Measurements from ENCODE around the gene IQGAP2.
A peak's percentile ranks its signal among the peaks of the same experiment; 100 is the strongest.

Gene IQGAP2

GRCh38 chr5:76467216-76467615, 64.1 kb downstream of the IQGAP2 start:
- Histone ChIP-seq H3K4me3 (ENCODE audit: low read length in 2 of 2) (no peak overlapping the region), H3K9ac (ENCODE audit: low read depth in 1 of 2, low read length in 2 of 2) (no peak overlapping the region), H3K4me1 (ENCODE audit: control insufficient read depth in 2 of 2, insufficient read depth in 2 of 2, low read length in 2 of 2) (peaks cover 12 to 23% of the 10 kb centered on the region in 2 donors), H3K27ac (ENCODE audit: low read depth in 2 of 2, low read length in 2 of 2) (no peak overlapping the region), H3K9me3 (ENCODE audit: control insufficient read depth in 2 of 2, low read length in 2 of 2) (no peaks in the 10 kb centered on the region), H3K27me3 (ENCODE audit: control insufficient read depth in 2 of 2, insufficient read depth in 2 of 2, low read length in 2 of 2) (no peaks in the 10 kb centered on the region), H3K36me3 (ENCODE audit: control insufficient read depth in 2 of 2, insufficient read depth in 2 of 2, low read length in 2 of 2) (no peaks in the 10 kb centered on the region)

GRCh38 chr5:76468635-76469425, 65.7 kb downstream of the IQGAP2 start:
- H3K27ac ChIP-seq (ENCODE audit: low read depth in 2 of 2, low read length in 2 of 2) = no peak overlapping the region

GRCh38 chr5:76469656-76470290, 66.7 kb downstream of the IQGAP2 start:
- no peak overlapping the region for H3K27ac ChIP-seq (ENCODE audit: low read depth in 2 of 2, low read length in 2 of 2)
- H3K9ac ChIP-seq (ENCODE audit: low read depth in 1 of 2, low read length in 2 of 2) = no peak overlapping the region
- no peaks in the 10 kb centered on the region for H3K27me3 ChIP-seq (ENCODE audit: control insufficient read depth in 2 of 2, insufficient read depth in 2 of 2, low read length in 2 of 2)
- peaks cover 11 to 24% of the 10 kb centered on the region in 2 donors for H3K4me1 ChIP-seq (ENCODE audit: control insufficient read depth in 2 of 2, insufficient read depth in 2 of 2, low read length in 2 of 2)
- H3K36me3 ChIP-seq (ENCODE audit: control insufficient read depth in 2 of 2, insufficient read depth in 2 of 2, low read length in 2 of 2) = no peaks in the 10 kb centered on the region
- H3K9me3 ChIP-seq (ENCODE audit: control insufficient read depth in 2 of 2, low read length in 2 of 2) = no peaks in the 10 kb centered on the region
- no peak overlapping the region for H3K4me3 ChIP-seq (ENCODE audit: low read length in 2 of 2)

More at GRCh38 chr5:76468635-76469425, 65.7 kb downstream of the IQGAP2 start:
- Histone ChIP-seq H3K9ac (ENCODE audit: low read depth in 1 of 2, low read length in 2 of 2) (no peak overlapping the region), H3K4me3 (ENCODE audit: low read length in 2 of 2) (no peak overlapping the region), H3K4me1 (ENCODE audit: control insufficient read depth in 2 of 2, insufficient read depth in 2 of 2, low read length in 2 of 2) (peaks cover 11 to 20% of the 10 kb centered on the region in 2 donors), H3K36me3 (ENCODE audit: control insufficient read depth in 2 of 2, insufficient read depth in 2 of 2, low read length in 2 of 2) (no peaks in the 10 kb centered on the region), H3K9me3 (ENCODE audit: control insufficient read depth in 2 of 2, low read length in 2 of 2) (no peaks in the 10 kb centered on the region), H3K27me3 (ENCODE audit: control insufficient read depth in 2 of 2, insufficient read depth in 2 of 2, low read length in 2 of 2) (no peaks in the 10 kb centered on the region)

- Histone ChIP-seq H3K27me3 (ENCODE audit: control insufficient read depth in 2 of 2, insufficient read depth in 2 of 2, low read length in 2 of 2) (no peaks in the 10 kb centered on the region), H3K9me3 (ENCODE audit: control insufficient read depth in 2 of 2, low read length in 2 of 2) (no peaks in the 10 kb centered on the region), H3K27ac (ENCODE audit: low read depth in 2 of 2, low read length in 2 of 2) (peak overlapping the region; percentile 51 to 61), H3K4me1 (ENCODE audit: control insufficient read depth in 2 of 2, insufficient read depth in 2 of 2, low read length in 2 of 2) (peaks cover 11 to 35% of the 10 kb centered on the region in 2 donors), H3K36me3 (ENCODE audit: control insufficient read depth in 2 of 2, insufficient read depth in 2 of 2, low read length in 2 of 2) (no peaks in the 10 kb centered on the region), H3K4me3 (ENCODE audit: low read length in 2 of 2) (no peak overlapping the region), H3K9ac (ENCODE audit: low read depth in 1 of 2, low read length in 2 of 2) (peak overlapping the region in 1 of 2 donors; percentile 19)
Measured at GRCh38 chr5:76470976-76471375, 67.9 kb downstream of the IQGAP2 start.

- H3K27me3 ChIP-seq (ENCODE audit: control insufficient read depth in 2 of 2, insufficient read depth in 2 of 2, low read length in 2 of 2) = no peaks in the 10 kb centered on the region
- no peak overlapping the region for H3K4me3 ChIP-seq (ENCODE audit: low read length in 2 of 2)
- peaks cover 15 to 39% of the 10 kb centered on the region in 2 donors for H3K4me1 ChIP-seq (ENCODE audit: control insufficient read depth in 2 of 2, insufficient read depth in 2 of 2, low read length in 2 of 2)
- no peaks in the 10 kb centered on the region for H3K9me3 ChIP-seq (ENCODE audit: control insufficient read depth in 2 of 2, low read length in 2 of 2)
- no peak overlapping the region for H3K9ac ChIP-seq (ENCODE audit: low read depth in 1 of 2, low read length in 2 of 2)
- peak overlapping the region; percentile 51 to 61 for H3K27ac ChIP-seq (ENCODE audit: low read depth in 2 of 2, low read length in 2 of 2)
- no peaks in the 10 kb centered on the region for H3K36me3 ChIP-seq (ENCODE audit: control insufficient read depth in 2 of 2, insufficient read depth in 2 of 2, low read length in 2 of 2)
Measured at GRCh38 chr5:76471406-76471805, 68.3 kb downstream of the IQGAP2 start.

- H3K9me3 ChIP-seq (ENCODE audit: control insufficient read depth in 2 of 2, low read length in 2 of 2) = no peaks in the 10 kb centered on the region
- H3K4me1 ChIP-seq (ENCODE audit: control insufficient read depth in 2 of 2, insufficient read depth in 2 of 2, low read length in 2 of 2) = peaks cover 15 to 45% of the 10 kb centered on the region in 2 donors
- H3K27ac ChIP-seq (ENCODE audit: low read depth in 2 of 2, low read length in 2 of 2) = peak overlapping the region; percentile 10 to 61
- no peak overlapping the region for H3K4me3 ChIP-seq (ENCODE audit: low read length in 2 of 2)
- H3K9ac ChIP-seq (ENCODE audit: low read depth in 1 of 2, low read length in 2 of 2) = no peak overlapping the region
- no peaks in the 10 kb centered on the region for H3K27me3 ChIP-seq (ENCODE audit: control insufficient read depth in 2 of 2, insufficient read depth in 2 of 2, low read length in 2 of 2)
- H3K36me3 ChIP-seq (ENCODE audit: control insufficient read depth in 2 of 2, insufficient read depth in 2 of 2, low read length in 2 of 2) = no peaks in the 10 kb centered on the region
Measured at GRCh38 chr5:76471987-76472334, 68.9 kb downstream of the IQGAP2 start.

GRCh38 chr5:76472335-76473008, 69.4 kb downstream of the IQGAP2 start:
- H3K27ac ChIP-seq (ENCODE audit: low read depth in 2 of 2, low read length in 2 of 2) = peak overlapping the region in 1 of 2 donors; percentile 61

GRCh38 chr5:76473009-76473336, 69.9 kb downstream of the IQGAP2 start:
- Histone ChIP-seq H3K9ac (ENCODE audit: low read depth in 1 of 2, low read length in 2 of 2) (no peak overlapping the region), H3K27ac (ENCODE audit: low read depth in 2 of 2, low read length in 2 of 2) (no peak overlapping the region), H3K9me3 (ENCODE audit: control insufficient read depth in 2 of 2, low read length in 2 of 2) (no peaks in the 10 kb centered on the region), H3K27me3 (ENCODE audit: control insufficient read depth in 2 of 2, insufficient read depth in 2 of 2, low read length in 2 of 2) (no peaks in the 10 kb centered on the region), H3K4me3 (ENCODE audit: low read length in 2 of 2) (no peak overlapping the region), H3K4me1 (ENCODE audit: control insufficient read depth in 2 of 2, insufficient read depth in 2 of 2, low read length in 2 of 2) (peaks cover 20 to 51% of the 10 kb centered on the region in 2 donors), H3K36me3 (ENCODE audit: control insufficient read depth in 2 of 2, insufficient read depth in 2 of 2, low read length in 2 of 2) (no peaks in the 10 kb centered on the region)

More at GRCh38 chr5:76472335-76473008, 69.4 kb downstream of the IQGAP2 start:
- Histone ChIP-seq H3K27me3 (ENCODE audit: control insufficient read depth in 2 of 2, insufficient read depth in 2 of 2, low read length in 2 of 2) (no peaks in the 10 kb centered on the region), H3K36me3 (ENCODE audit: control insufficient read depth in 2 of 2, insufficient read depth in 2 of 2, low read length in 2 of 2) (no peaks in the 10 kb centered on the region), H3K9ac (ENCODE audit: low read depth in 1 of 2, low read length in 2 of 2) (no peak overlapping the region), H3K9me3 (ENCODE audit: control insufficient read depth in 2 of 2, low read length in 2 of 2) (no peaks in the 10 kb centered on the region), H3K4me1 (ENCODE audit: control insufficient read depth in 2 of 2, insufficient read depth in 2 of 2, low read length in 2 of 2) (peaks cover 20 to 50% of the 10 kb centered on the region in 2 donors), H3K4me3 (ENCODE audit: low read length in 2 of 2) (no peak overlapping the region)

GRCh38 chr5:76473661-76474060, 70.6 kb downstream of the IQGAP2 start:
- Histone ChIP-seq H3K9me3 (ENCODE audit: control insufficient read depth in 2 of 2, low read length in 2 of 2) (no peaks in the 10 kb centered on the region), H3K27me3 (ENCODE audit: control insufficient read depth in 2 of 2, insufficient read depth in 2 of 2, low read length in 2 of 2) (no peaks in the 10 kb centered on the region), H3K27ac (ENCODE audit: low read depth in 2 of 2, low read length in 2 of 2) (no peak overlapping the region), H3K4me3 (ENCODE audit: low read length in 2 of 2) (no peak overlapping the region), H3K9ac (ENCODE audit: low read depth in 1 of 2, low read length in 2 of 2) (no peak overlapping the region), H3K36me3 (ENCODE audit: control insufficient read depth in 2 of 2, insufficient read depth in 2 of 2, low read length in 2 of 2) (no peaks in the 10 kb centered on the region), H3K4me1 (ENCODE audit: control insufficient read depth in 2 of 2, insufficient read depth in 2 of 2, low read length in 2 of 2) (peaks cover 20 to 55% of the 10 kb centered on the region in 2 donors)

GRCh38 chr5:76474377-76474776, 71.3 kb downstream of the IQGAP2 start:
- Histone ChIP-seq H3K4me1 (ENCODE audit: control insufficient read depth in 2 of 2, insufficient read depth in 2 of 2, low read length in 2 of 2) (peaks cover 27 to 62% of the 10 kb centered on the region in 2 donors), H3K27ac (ENCODE audit: low read depth in 2 of 2, low read length in 2 of 2) (peak overlapping the region; percentile 94 to 96)

More at GRCh38 chr5:76474377-76474776, 71.3 kb downstream of the IQGAP2 start:
- no peak overlapping the region for H3K9ac ChIP-seq (ENCODE audit: low read depth in 1 of 2, low read length in 2 of 2)
- no peaks in the 10 kb centered on the region for H3K9me3 ChIP-seq (ENCODE audit: control insufficient read depth in 2 of 2, low read length in 2 of 2)
- H3K36me3 ChIP-seq (ENCODE audit: control insufficient read depth in 2 of 2, insufficient read depth in 2 of 2, low read length in 2 of 2) = no peaks in the 10 kb centered on the region
- H3K4me3 ChIP-seq (ENCODE audit: low read length in 2 of 2) = no peak overlapping the region
- H3K27me3 ChIP-seq (ENCODE audit: control insufficient read depth in 2 of 2, insufficient read depth in 2 of 2, low read length in 2 of 2) = no peaks in the 10 kb centered on the region
